ACC112 (cell line): Measurements from ENCODE around the gene SLCO4C1.

Experiments used
- H2AFZ ChIP-seq: fragments of 200-600 bp; sonication (generic); one replicate; pipeline ENCODE4 v1.6.0; 2017; ENCODE audit warnings: antibody characterized with exemption, low read length; ENCODE audit not compliant: unreplicated experiment
- H3K27ac ChIP-seq: fragments of 200-600 bp; sonication (generic); 2 replicates; pipeline ENCODE4 v1.5.1; 2014; ENCODE audit warnings: low read depth, mild to moderate bottlenecking, antibody characterized with exemption, low read length, moderate library complexity
- H3K27me3 ChIP-seq: fragments of 200-600 bp; sonication (generic); 2 replicates; pipeline ENCODE4 v1.6.1; 2014; ENCODE audit warnings: mild to moderate bottlenecking, antibody characterized with exemption, low read length, moderate library complexity, mixed read lengths; ENCODE audit not compliant: insufficient read depth
- H3K36me3 ChIP-seq: fragments of 200-600 bp; sonication (generic); 2 replicates; pipeline ENCODE4 v1.6.1; 2016; ENCODE audit warnings: mild to moderate bottlenecking, antibody characterized with exemption, low read length, moderate library complexity, mixed read lengths; ENCODE audit not compliant: insufficient read depth
- H3K4me1 ChIP-seq: fragments of 200-600 bp; sonication (generic); one replicate; pipeline ENCODE4 v1.6.1; 2016; ENCODE audit warnings: low read length, mixed read lengths; ENCODE audit not compliant: insufficient read depth, unreplicated experiment, control insufficient read depth
- H3K4me3 ChIP-seq: fragments of 200-600 bp; sonication (generic); 2 replicates; pipeline ENCODE4 v1.5.1; 2014; ENCODE audit warnings: mild to moderate bottlenecking, low read depth, low read length
- H3K79me2 ChIP-seq: fragments of 200-600 bp; sonication (generic); one replicate; pipeline ENCODE4 v1.6.0; 2016; ENCODE audit warnings: low read length; ENCODE audit not compliant: control insufficient read depth, unreplicated experiment, insufficient read depth

Gene SLCO4C1

DNA sequence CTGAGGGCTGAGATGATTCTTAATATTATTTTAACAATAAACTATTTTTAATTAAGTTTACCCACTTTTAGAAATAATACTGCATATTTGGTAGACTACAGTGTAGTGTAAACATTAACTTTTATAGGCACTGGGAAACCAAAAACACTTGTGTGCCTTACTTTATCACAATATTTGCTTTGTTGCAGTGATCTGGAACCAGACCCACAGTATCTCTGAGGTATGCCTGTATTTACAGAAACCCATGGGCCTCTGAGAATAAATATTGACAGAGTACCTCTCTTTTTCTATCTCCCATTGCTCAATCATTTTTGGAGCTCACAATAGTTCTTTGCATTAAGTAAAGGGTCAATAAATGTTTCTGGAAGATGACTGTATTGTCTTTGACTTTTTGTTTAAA, 73.3 kb downstream of the SLCO4C1 start:
- no peak overlapping the region for H3K4me3 ChIP-seq
- H3K27me3 ChIP-seq = peaks cover 3% of the 10 kb centered on the region; the same call in 1 of the 2 replicates
- no peaks in the 10 kb centered on the region for H3K4me1 ChIP-seq
- no peaks in the 10 kb centered on the region for H3K36me3 ChIP-seq
- no peak overlapping the region for H3K27ac ChIP-seq
- no peak overlapping the region for H2AFZ ChIP-seq
- no peaks in the 10 kb centered on the region for H3K79me2 ChIP-seq

GRCh38 chr5:102221949-102222348, 74.1 kb downstream of the SLCO4C1 start:
- H3K4me1 ChIP-seq = no peaks in the 10 kb centered on the region
- no peak overlapping the region for H3K27ac ChIP-seq
- H3K4me3 ChIP-seq = no peak overlapping the region
- H3K79me2 ChIP-seq = no peaks in the 10 kb centered on the region
- H3K36me3 ChIP-seq = no peaks in the 10 kb centered on the region
- H2AFZ ChIP-seq = no peak overlapping the region
- H3K27me3 ChIP-seq = peaks cover 3% of the 10 kb centered on the region; the same call in 1 of the 2 replicates

DNA sequence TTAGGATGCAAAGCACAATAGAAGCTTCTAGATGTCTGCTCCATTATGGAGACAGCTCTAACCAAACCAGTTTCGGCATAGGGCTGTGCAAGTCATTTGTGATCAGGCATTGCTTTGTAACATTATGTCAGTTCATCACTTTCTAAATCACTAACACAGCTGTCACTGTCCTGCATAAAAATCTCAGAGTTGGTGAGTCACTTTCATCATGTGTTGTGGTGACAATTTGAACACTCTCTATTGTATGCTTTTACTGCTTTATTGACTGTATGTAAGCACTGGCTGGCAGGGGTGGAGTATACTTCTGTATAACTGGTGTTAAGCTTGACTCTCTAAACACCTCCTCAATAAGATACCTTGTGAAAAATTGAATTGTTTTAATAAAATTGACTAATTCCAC, 77.9 kb downstream of the SLCO4C1 start:
- Histone ChIP-seq H2AFZ (no peak overlapping the region), H3K4me1 (no peaks in the 10 kb centered on the region), H3K27ac (no peak overlapping the region), H3K27me3 (peaks cover 3% of the 10 kb centered on the region; the same call in 1 of the 2 replicates), H3K36me3 (no peaks in the 10 kb centered on the region), H3K79me2 (no peaks in the 10 kb centered on the region), H3K4me3 (no peak overlapping the region)

DNA sequence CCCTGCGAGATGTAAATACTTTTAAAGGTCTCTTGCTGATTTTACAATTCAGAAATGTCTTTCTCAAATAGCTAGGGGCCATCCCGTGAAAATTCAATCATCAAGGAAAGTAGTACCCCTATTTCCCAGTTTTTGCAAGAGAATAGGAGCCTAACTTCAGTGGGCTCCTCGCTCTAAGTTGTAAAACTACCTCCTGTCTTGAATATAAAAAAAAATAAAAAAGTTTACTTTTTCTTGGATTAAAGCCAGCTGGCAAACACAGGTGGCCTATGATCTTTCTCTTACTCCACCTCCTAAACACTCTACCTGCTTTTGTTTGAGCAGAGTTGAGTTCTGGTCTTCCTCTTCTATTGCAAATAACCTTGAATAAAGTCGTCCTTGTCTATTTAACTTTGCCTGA, 79.4 kb downstream of the SLCO4C1 start:
- Histone ChIP-seq H3K4me1 (no peaks in the 10 kb centered on the region), H3K36me3 (no peaks in the 10 kb centered on the region), H3K4me3 (no peak overlapping the region), H3K79me2 (no peaks in the 10 kb centered on the region), H3K27ac (no peak overlapping the region), H3K27me3 (no peaks in the 10 kb centered on the region), H2AFZ (no peak overlapping the region)

- no peaks in the 10 kb centered on the region for H3K36me3 ChIP-seq
- no peaks in the 10 kb centered on the region for H3K27me3 ChIP-seq
- H3K27ac ChIP-seq = no peak overlapping the region
- H3K4me3 ChIP-seq = no peak overlapping the region
- H2AFZ ChIP-seq = no peak overlapping the region
- no peaks in the 10 kb centered on the region for H3K4me1 ChIP-seq
- no peaks in the 10 kb centered on the region for H3K79me2 ChIP-seq
These were observed 84.9 kb downstream of the SLCO4C1 start for GRCh38 chr5:102211165-102211564.

GRCh38 chr5:102200861-102201260, 95.2 kb downstream of the SLCO4C1 start:
- no peaks in the 10 kb centered on the region for H3K79me2 ChIP-seq
- H3K36me3 ChIP-seq = no peaks in the 10 kb centered on the region
- H3K27me3 ChIP-seq = peaks cover 2% of the 10 kb centered on the region; the same call in 1 of the 2 replicates
- H3K27ac ChIP-seq = no peak overlapping the region
- no peak overlapping the region for H2AFZ ChIP-seq
- H3K4me3 ChIP-seq = no peak overlapping the region
- no peaks in the 10 kb centered on the region for H3K4me1 ChIP-seq

DNA sequence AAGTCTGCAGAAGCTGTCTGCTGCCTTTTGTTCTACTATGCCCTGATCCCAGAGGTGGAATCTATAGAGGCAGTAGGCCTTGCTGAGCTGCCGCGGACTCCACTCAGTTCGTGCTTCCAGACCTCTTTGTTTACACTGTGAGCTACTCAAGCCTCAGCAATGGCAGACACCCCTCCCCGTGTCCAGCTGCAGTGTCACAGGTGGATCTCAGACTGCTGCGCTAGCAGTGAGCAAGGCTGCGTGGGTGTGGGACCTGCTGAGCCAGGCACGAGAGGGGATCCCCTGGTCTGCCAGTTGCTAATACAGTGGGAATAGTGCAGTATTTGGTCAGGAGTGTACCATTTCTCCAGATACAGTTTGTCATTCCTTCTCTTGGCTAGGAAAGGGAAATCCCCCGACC, 99.6 kb downstream of the SLCO4C1 start:
- Histone ChIP-seq H2AFZ (no peak overlapping the region), H3K27me3 (peaks cover 2% of the 10 kb centered on the region; the same call in 1 of the 2 replicates), H3K27ac (no peak overlapping the region), H3K4me1 (no peaks in the 10 kb centered on the region), H3K4me3 (no peak overlapping the region), H3K79me2 (no peaks in the 10 kb centered on the region), H3K36me3 (no peaks in the 10 kb centered on the region)
